IgD-negative memory B cell (primary cell): Measurements from ENCODE around the gene MXRA7. TPM values are rescaled to one million over a fixed set of nuclear protein-coding genes. Genes with fewer than 3 reads are reported as not detected.
A peak's percentile ranks its signal among the peaks of the same experiment; 100 is the strongest.
"Not testable (repeated sequence)": the region's sequence is repeated elsewhere in the genome, so short reads cannot be mapped to it uniquely, and the experiment has no call there.

Source experiments
- H3K27ac Mint-ChIP-seq, 3 donors: one replicate each; pipeline ENCODE4 v1.8.0; 2020 to 2022; ENCODE audit warnings: mild to moderate bottlenecking in 3 of 3, mixed read lengths in 3 of 3, moderate library complexity in 1 of 3
- H3K27me3 Mint-ChIP-seq: one replicate; pipeline ENCODE4 v1.8.0; 2021; ENCODE audit warnings: mixed read lengths
- H3K36me3 Mint-ChIP-seq: one replicate; pipeline ENCODE4 v1.8.0; 2020; ENCODE audit warnings: mild to moderate bottlenecking, mixed read lengths
- H3K4me1 Mint-ChIP-seq, 3 donors: one replicate each; pipeline ENCODE4 v1.8.0; 2020 to 2022; ENCODE audit warnings: mixed read lengths in 3 of 3, mild to moderate bottlenecking in 1 of 3
- H3K4me3 Mint-ChIP-seq, 4 donors: one replicate each; pipeline ENCODE4 v1.8.0; 2020 to 2022; ENCODE audit warnings: mild to moderate bottlenecking in 4 of 4, mixed read lengths in 4 of 4, moderate library complexity in 3 of 4
- H3K9me3 Mint-ChIP-seq, 3 donors: one replicate each; pipeline ENCODE4 v1.8.0; 2020 to 2021; ENCODE audit warnings: mixed read lengths in 3 of 3, mild to moderate bottlenecking in 1 of 3
- polyA plus RNA-seq: library from polyadenylated mRNA; unstranded; fragments of 300-500 nt; fragmentation: Illumina TruSeq; gene quantifications from one replicate; pipeline ENCODE4 v1.2.3, GENCODE V29; 2021

MXRA7 gene
- polyA plus RNA-seq, 1 donor from 2014 or later: 2.7 TPM

GRCh38 chr17:76727745-76728456 lies 17.1 kb upstream of the MXRA7 start:
- H3K9me3 Mint-ChIP-seq: no peaks in the 10 kb centered on the region
- H3K4me3 Mint-ChIP-seq: peak overlapping the region; percentile 98 to 99 (median 99)
- H3K4me1 Mint-ChIP-seq: peaks cover 27 to 35% (median 34%) of the 10 kb centered on the region in 3 donors
- H3K27ac Mint-ChIP-seq: peak overlapping the region; percentile 99 to 100 (median 99)
- no peaks in the 10 kb centered on the region for H3K27me3 Mint-ChIP-seq
- H3K36me3 Mint-ChIP-seq: peaks cover 2% of the 10 kb centered on the region

GRCh38 chr17:76726776-76727718 lies 16.3 kb upstream of the MXRA7 start, which contains the start of gene METTL23:
Gene METTL23 (plus strand): TSS chr17:76726839. CDS start chr17:76729711, 2,872 bp downstream.
- Mint-ChIP-seq H3K27me3 (no peaks in the 10 kb centered on the region), H3K9me3 (no peaks in the 10 kb centered on the region), H3K27ac (peak within 1 kb of the TSS; percentile 99 to 100 (median 99)), H3K36me3 (peaks cover 2% of the 10 kb centered on the region), H3K4me3 (peak within 1 kb of the TSS; percentile 98 to 99 (median 99)), H3K4me1 (peaks cover 20 to 35% (median 31%) of the 10 kb centered on the region in 3 donors)

- no peaks in the 10 kb centered on the region for H3K27me3 Mint-ChIP-seq
- peak within 1 kb of the TSS; percentile 98 to 99 (median 99) for H3K4me3 Mint-ChIP-seq
- H3K36me3 Mint-ChIP-seq: peaks cover 2% of the 10 kb centered on the region
- H3K27ac Mint-ChIP-seq: peak within 1 kb of the TSS; percentile 99 to 100 (median 99)
- peaks cover 14 to 34% (median 30%) of the 10 kb centered on the region in 3 donors for H3K4me1 Mint-ChIP-seq
- no peaks in the 10 kb centered on the region for H3K9me3 Mint-ChIP-seq
Observed at GRCh38 chr17:76726231-76726775, 15.5 kb upstream of the MXRA7 start, which contains the start of gene JMJD6. Gene JMJD6 (minus strand): TSS chr17:76726606. CDS start chr17:76726475, 131 bp downstream.

GRCh38 chr17:76725580-76726230 lies 14.9 kb upstream of the MXRA7 start:
- H3K4me1 Mint-ChIP-seq: peaks cover 14 to 32% (median 29%) of the 10 kb centered on the region in 3 donors
- peak overlapping the region; percentile 98 to 99 (median 99) for H3K4me3 Mint-ChIP-seq
- no peaks in the 10 kb centered on the region for H3K9me3 Mint-ChIP-seq
- peaks cover 2% of the 10 kb centered on the region for H3K36me3 Mint-ChIP-seq
- H3K27ac Mint-ChIP-seq: peak overlapping the region; percentile 99 to 100 (median 99)
- no peaks in the 10 kb centered on the region for H3K27me3 Mint-ChIP-seq

GRCh38 chr17:76723812-76724211 lies 13.0 kb upstream of the MXRA7 start:
- Mint-ChIP-seq H3K4me3 (peak overlapping the region in 3 of 4 donors; percentile 43 to 82 (median 45)), H3K27ac (peak overlapping the region in 2 of 3 donors; percentile 53 to 93), H3K36me3 (peaks cover 2% of the 10 kb centered on the region), H3K27me3 (no peaks in the 10 kb centered on the region), H3K4me1 (peaks cover 14 to 27% (median 25%) of the 10 kb centered on the region in 3 donors), H3K9me3 (no peaks in the 10 kb centered on the region)

GRCh38 chr17:76722977-76723376 lies 12.2 kb upstream of the MXRA7 start:
- not testable (repeated sequence) for H3K9me3 Mint-ChIP-seq, H3K27me3 Mint-ChIP-seq, H3K36me3 Mint-ChIP-seq
- Mint-ChIP-seq H3K4me1 (peaks cover 14 to 29% (median 23%) of the 10 kb centered on the region in 3 donors), H3K4me3 (peak overlapping the region in 2 of 4 donors; percentile 48 to 57), H3K27ac (peak overlapping the region in 2 of 3 donors; percentile 26 to 31)

- no peaks in the 10 kb centered on the region for H3K9me3 Mint-ChIP-seq
- peak overlapping the region in 1 of 3 donors; percentile 23 for H3K27ac Mint-ChIP-seq
- peaks cover 4% of the 10 kb centered on the region for H3K36me3 Mint-ChIP-seq
- no peaks in the 10 kb centered on the region for H3K27me3 Mint-ChIP-seq
- peak overlapping the region in 1 of 4 donors; percentile 44 for H3K4me3 Mint-ChIP-seq
- peaks cover 10 to 22% (median 19%) of the 10 kb centered on the region in 3 donors for H3K4me1 Mint-ChIP-seq
Observed at GRCh38 chr17:76722279-76722678, 11.5 kb upstream of the MXRA7 start.

GRCh38 chr17:76721463-76721862 lies 10.7 kb upstream of the MXRA7 start:
- H3K36me3 Mint-ChIP-seq: peaks cover 4% of the 10 kb centered on the region
- peaks cover 11 to 20% (median 19%) of the 10 kb centered on the region in 3 donors for H3K4me1 Mint-ChIP-seq
- H3K27ac Mint-ChIP-seq: peak overlapping the region in 1 of 3 donors; percentile 67
- H3K27me3 Mint-ChIP-seq: no peaks in the 10 kb centered on the region
- no peaks in the 10 kb centered on the region for H3K9me3 Mint-ChIP-seq
- peak overlapping the region in 1 of 4 donors; percentile 44 for H3K4me3 Mint-ChIP-seq

GRCh38 chr17:76720941-76721340 lies 10.2 kb upstream of the MXRA7 start:
- H3K9me3 Mint-ChIP-seq: no peaks in the 10 kb centered on the region
- H3K36me3 Mint-ChIP-seq: peaks cover 4% of the 10 kb centered on the region
- H3K4me3 Mint-ChIP-seq: peak overlapping the region in 1 of 4 donors; percentile 75
- no peaks in the 10 kb centered on the region for H3K27me3 Mint-ChIP-seq
- H3K4me1 Mint-ChIP-seq: peaks cover 16 to 23% (median 22%) of the 10 kb centered on the region in 3 donors
- H3K27ac Mint-ChIP-seq: peak overlapping the region in 2 of 3 donors; percentile 52 to 67

GRCh38 chr17:76720211-76720610 lies 9.4 kb upstream of the MXRA7 start:
- Mint-ChIP-seq H3K9me3 (no peaks in the 10 kb centered on the region), H3K4me1 (peaks cover 18 to 25% (median 23%) of the 10 kb centered on the region in 3 donors), H3K27ac (peak overlapping the region in 2 of 3 donors; percentile 52 to 71), H3K4me3 (peak overlapping the region in 1 of 4 donors; percentile 75), H3K27me3 (no peaks in the 10 kb centered on the region), H3K36me3 (peaks cover 2% of the 10 kb centered on the region)

GRCh38 chr17:76718516-76718915 lies 7.8 kb upstream of the MXRA7 start:
- no peaks in the 10 kb centered on the region for H3K9me3 Mint-ChIP-seq
- peaks cover 2% of the 10 kb centered on the region for H3K36me3 Mint-ChIP-seq
- peak overlapping the region in 1 of 4 donors; percentile 55 for H3K4me3 Mint-ChIP-seq
- H3K4me1 Mint-ChIP-seq: peaks cover 20 to 30% (median 27%) of the 10 kb centered on the region in 3 donors
- peak overlapping the region in 1 of 3 donors; percentile 65 for H3K27ac Mint-ChIP-seq
- no peaks in the 10 kb centered on the region for H3K27me3 Mint-ChIP-seq

GRCh38 chr17:76716839-76717215 lies 6.1 kb upstream of the MXRA7 start:
- Mint-ChIP-seq H3K9me3 (no peaks in the 10 kb centered on the region), H3K4me1 (peaks cover 19 to 28% (median 22%) of the 10 kb centered on the region in 3 donors)

GRCh38 chr17:76716146-76716838 lies 5.5 kb upstream of the MXRA7 start:
- H3K9me3 Mint-ChIP-seq: no peaks in the 10 kb centered on the region
- peak overlapping the region in 2 of 4 donors; percentile 18 to 75 for H3K4me3 Mint-ChIP-seq
- H3K36me3 Mint-ChIP-seq: peaks cover 2% of the 10 kb centered on the region
- H3K27ac Mint-ChIP-seq: peak overlapping the region; percentile 77 to 93 (median 92)
- no peaks in the 10 kb centered on the region for H3K27me3 Mint-ChIP-seq
- H3K4me1 Mint-ChIP-seq: peaks cover 19 to 25% (median 21%) of the 10 kb centered on the region in 3 donors

More at GRCh38 chr17:76716839-76717215, 6.1 kb upstream of the MXRA7 start:
- peaks cover 2% of the 10 kb centered on the region for H3K36me3 Mint-ChIP-seq
- H3K4me3 Mint-ChIP-seq: peak overlapping the region in 1 of 4 donors; percentile 75
- H3K27me3 Mint-ChIP-seq: no peaks in the 10 kb centered on the region
- H3K27ac Mint-ChIP-seq: peak overlapping the region in 1 of 3 donors; percentile 92
